IMR-90 (cell line): ENCODE results near the gene FAF2. TPM values are rescaled to one million over a fixed set of nuclear protein-coding genes. Genes with fewer than 3 reads are reported as not detected.

ENCODE experiments used
- ATAC-seq: fragments of 200-7000 bp; cut with Tn5 transposase; 2 replicates; pipeline ENCODE4 v1.9.1; 2020; ENCODE audit warnings: low read depth, mild to moderate bottlenecking, moderate library complexity
- BruUV-seq: library from RNA; stranded (reverse); fragments of 400-500 nt; replicated peaks from 2 replicates; lab custom pipeline; 2021; lab: Mats Ljungman, UMichigan
- CTCF ChIA-PET: fragments of 300-600 bp; formaldehyde crosslinking; extraction: SDS; loops from one replicate; lab custom pipeline; 2021; ENCODE audit warnings: antibody characterized with exemption; lab: Yijun Ruan, JAX
- POLR2A ChIA-PET: fragments of 300-600 bp; sonication (Branson Sonifier 250); formaldehyde crosslinking; loops from one replicate; lab custom pipeline; 2022; ENCODE audit warnings: antibody characterized with exemption; ENCODE audit not compliant: unreplicated experiment; lab: Charles Lee
- DNase-seq: peaks from one replicate; pipeline ENCODE4 v3.0.0; 2013
- H2AFZ ChIP-seq: replicated peaks from 2 replicates; pipeline ENCODE3; 2013; ENCODE audit warnings: low read length, mild to moderate bottlenecking; ENCODE audit not compliant: poor library complexity
- H2AK5ac ChIP-seq: 2 replicates; pipeline ENCODE4 v1.6.1; 2013; ENCODE audit warnings: low read depth, low read length, inconsistent platforms
- H2AK9ac ChIP-seq: replicated peaks from 2 replicates; pipeline ENCODE3; 2013; ENCODE audit warnings: mild to moderate bottlenecking, low read depth, low read length, moderate library complexity; ENCODE audit not compliant: poor library complexity
- H2BK120ac ChIP-seq: 2 replicates; pipeline ENCODE4 v1.6.1; 2013; ENCODE audit warnings: low read depth, low read length, inconsistent platforms
- H2BK15ac ChIP-seq: 3 replicates; pipeline ENCODE4 v1.6.1; 2013; ENCODE audit warnings: low read depth, low read length, inconsistent platforms
- H2BK20ac ChIP-seq: 2 replicates; pipeline ENCODE4 v1.6.1; 2013; ENCODE audit warnings: low read depth, mild to moderate bottlenecking, inconsistent platforms, low read length, moderate library complexity
- H2BK5ac ChIP-seq: 2 replicates; pipeline ENCODE4 v1.6.1; 2013; ENCODE audit warnings: mild to moderate bottlenecking, low read depth, low read length, inconsistent platforms; ENCODE audit not compliant: poor library complexity, severe bottlenecking
- H3K14ac ChIP-seq: replicated peaks from 2 replicates; pipeline ENCODE4 v1.6.1; 2013; ENCODE audit warnings: low read depth, low read length, inconsistent platforms
- H3K18ac ChIP-seq: 2 replicates; pipeline ENCODE4 v1.6.1; 2013; ENCODE audit warnings: low read depth, low read length, control low read depth
- H3K23ac ChIP-seq: 2 replicates; pipeline ENCODE4 v1.6.1; 2013; ENCODE audit warnings: low read depth, low read length, inconsistent platforms
- H3K27ac ChIP-seq: 2 replicates; pipeline ENCODE4 v1.5.1; 2013; ENCODE audit warnings: mild to moderate bottlenecking, control low read depth, low read length; ENCODE audit not compliant: insufficient read depth
- H3K27me3 ChIP-seq: 2 replicates; pipeline ENCODE4 v1.6.1; 2013; ENCODE audit warnings: low read length; ENCODE audit not compliant: control insufficient read depth, insufficient read depth
- H3K36me3 ChIP-seq: 2 replicates; pipeline ENCODE4 v1.6.1; 2013; ENCODE audit warnings: low read length, mixed read lengths; ENCODE audit not compliant: control insufficient read depth, insufficient read depth
- H3K4ac ChIP-seq: 2 replicates; pipeline ENCODE4 v1.6.1; 2013; ENCODE audit warnings: low read depth, low read length, inconsistent platforms
- H3K4me1 ChIP-seq: 2 replicates; pipeline ENCODE4 v1.6.1; 2013; ENCODE audit warnings: low read length, mixed read lengths; ENCODE audit not compliant: control insufficient read depth, insufficient read depth
- H3K4me2 ChIP-seq: 2 replicates; pipeline ENCODE4 v1.6.1; 2013; ENCODE audit warnings: low read depth, mild to moderate bottlenecking, control low read depth, low read length, moderate library complexity
- H3K4me3 ChIP-seq: 2 replicates; pipeline ENCODE4 v1.5.1; 2013; ENCODE audit warnings: low read depth, mild to moderate bottlenecking, control low read depth, low read length, moderate library complexity; ENCODE audit not compliant: insufficient read depth
- H3K56ac ChIP-seq: 2 replicates; pipeline ENCODE4 v1.6.1; 2013; ENCODE audit warnings: low read length, inconsistent platforms; ENCODE audit not compliant: insufficient read depth; ENCODE audit errors: extremely low read depth
- H3K79me1 ChIP-seq, 2 experiments: 2 replicates each; pipeline ENCODE4 v1.6.1; 2013; ENCODE audit warnings: low read length in 2 of 2, inconsistent platforms in 1 of 2, low read depth in 1 of 2
- H3K9ac ChIP-seq: 2 replicates; pipeline ENCODE4 v1.6.1; 2013; ENCODE audit warnings: low read depth, low read length, control low read depth
- H3K9me1 ChIP-seq: 2 replicates; pipeline ENCODE4 v1.6.1; 2013; ENCODE audit warnings: low read length, inconsistent platforms; ENCODE audit not compliant: insufficient read depth
- H3K9me3 ChIP-seq: 2 replicates; pipeline ENCODE4 v1.6.1; 2013; ENCODE audit warnings: low read length; ENCODE audit not compliant: control insufficient read depth, insufficient read depth
- H4K20me1 ChIP-seq: 2 replicates; pipeline ENCODE4 v1.6.1; 2013; ENCODE audit warnings: low read length, inconsistent platforms; ENCODE audit not compliant: insufficient read depth
- H4K5ac ChIP-seq: 2 replicates; pipeline ENCODE4 v1.6.1; 2013; ENCODE audit warnings: mild to moderate bottlenecking, low read depth, low read length, control low read depth
- H4K8ac ChIP-seq, 2 experiments: 2 replicates each; pipeline ENCODE4 v1.6.1; 2013; ENCODE audit warnings: low read depth in 2 of 2, low read length in 2 of 2, control low read depth in 1 of 2, inconsistent platforms in 1 of 2
- H4K91ac ChIP-seq: 2 replicates; pipeline ENCODE4 v1.6.1; 2013; ENCODE audit warnings: low read depth, low read length, inconsistent platforms; ENCODE audit not compliant: insufficient read depth
- BHLHE40 ChIP-seq: fragments of 150-350 bp; IDR thresholded peaks from 2 replicates; pipeline ENCODE4 v1.6.1; 2016; ENCODE audit warnings: mild to moderate bottlenecking, low read depth, low read length
- CEBPB ChIP-seq: IDR thresholded peaks from 2 replicates; pipeline ENCODE4 v1.6.1; 2012; ENCODE audit warnings: low read depth, low read length, improper control_type of control experiment
- CTCF ChIP-seq: conservative IDR thresholded peaks from 2 replicates; pipeline ENCODE4 v1.5.1; 2012; ENCODE audit warnings: mild to moderate bottlenecking, low read depth, low read length, improper control_type of control experiment
- FOS ChIP-seq: fragments of 150-350 bp; IDR thresholded peaks from 2 replicates; pipeline ENCODE4 v1.6.1; 2016; ENCODE audit warnings: low read depth, low read length
- MAFK ChIP-seq: IDR thresholded peaks from 2 replicates; pipeline ENCODE4 v1.6.1; 2012; ENCODE audit warnings: low read depth, low read length, improper control_type of control experiment
- MAZ ChIP-seq: IDR thresholded peaks from 2 replicates; pipeline ENCODE4 v1.6.1; 2012; ENCODE audit warnings: low read depth, mild to moderate bottlenecking, low read length, improper control_type of control experiment, moderate library complexity, borderline replicate concordance
- MXI1 ChIP-seq: IDR thresholded peaks from 2 replicates; pipeline ENCODE4 v1.6.1; 2012; ENCODE audit warnings: low read depth, mild to moderate bottlenecking, low read length, moderate library complexity, borderline replicate concordance
- NFE2L2 ChIP-seq: fragments of 150-350 bp; IDR thresholded peaks from 2 replicates; pipeline ENCODE4 v1.6.1; 2016; ENCODE audit warnings: low read depth, mild to moderate bottlenecking, low read length
- POLR2A ChIP-seq: IDR thresholded peaks from 2 replicates; pipeline ENCODE4 v1.6.1; 2012; ENCODE audit warnings: mild to moderate bottlenecking, low read depth, low read length
- RAD21 ChIP-seq: IDR thresholded peaks from 2 replicates; pipeline ENCODE4 v1.6.1; 2012; ENCODE audit warnings: low read length, improper control_type of control experiment
- RCOR1 ChIP-seq: IDR thresholded peaks from 2 replicates; pipeline ENCODE4 v1.6.1; 2012; ENCODE audit warnings: mild to moderate bottlenecking, low read length, improper control_type of control experiment; ENCODE audit not compliant: insufficient replicate concordance
- RFX5 ChIP-seq: IDR thresholded peaks from 2 replicates; pipeline ENCODE4 v1.8.0; 2012; ENCODE audit warnings: low read depth, mild to moderate bottlenecking, low read length, moderate library complexity
- SMC3 ChIP-seq: fragments of 150-350 bp; IDR thresholded peaks from 2 replicates; pipeline ENCODE4 v1.6.1; 2016; ENCODE audit warnings: low read depth, mild to moderate bottlenecking, antibody characterized with exemption, low read length, moderate library complexity
- WGBS, 2 experiments: methylation state at CpG; one replicate each; pipeline versions ENCODE4 v1.1.5 to v1.1.7; 2013; ENCODE audit warnings: missing lambda C conversion rate in 2 of 2; ENCODE audit not compliant: insufficient read length in 1 of 2; ENCODE audit errors: extremely low coverage in 2 of 2; 5-methylcytosine and 5-hydroxymethylcytosine counted together
- dilution Hi-C: fragments of 300-500 bp; cut with HindIII; formaldehyde crosslinking; loops from one replicate; pipeline ENCODE4 v1.14.3; 2018; ENCODE audit warnings: low sequenced_read_pairs; ENCODE audit not compliant: unreplicated experiment
- in situ Hi-C: fragments of 300-500 bp; cut with MboI; formaldehyde crosslinking; loops from 3 replicates; pipeline ENCODE4 v1.14.3; 2019; ENCODE audit warnings: low sequenced_read_pairs, inconsistent platforms, mixed read lengths
- intact Hi-C: fragments of 100-400 bp; cut with micrococcal nuclease; formaldehyde crosslinking; loops from 2 replicates; pipeline ENCODE4 v1.10.0; 2022
- polyA plus RNA-seq, 3 experiments: library from polyadenylated mRNA; depleted of rRNA; stranded (reverse); fragments of >200 nt; gene quantifications; 2 replicates each; pipeline ENCODE4 v1.2.3, GENCODE V29; 2012; ENCODE audit warnings: low replicate concordance in 1 of 3
- total RNA-seq: library from RNA; depleted of rRNA; stranded (reverse); fragments of >200 nt; gene quantifications from 2 replicates; pipeline ENCODE4 v1.2.3, GENCODE V29; 2012
- TF ChIP-seq, protein P1 (sequence below): fragments of 150-350 bp; IDR thresholded peaks from 2 replicates; pipeline ENCODE4 v1.6.1; 2016; ENCODE audit warnings: low read depth, mild to moderate bottlenecking, low read length, moderate library complexity, borderline replicate concordance
- TF ChIP-seq, protein P2 (sequence below): fragments of 150-350 bp; IDR thresholded peaks from 2 replicates; pipeline ENCODE4 v1.6.1; 2017; ENCODE audit warnings: mild to moderate bottlenecking, antibody characterized with exemption, low read length, low read depth

FAF2 gene
- total and polyA plus RNA-seq, 2 of the 4 experiments (the other 2 are of a cell fraction) = 32.9 to 47.0 TPM

- WGBS, 2 experiments = 64% methylated on average over 8 of the region's 16 CpGs; no CpG with 5 or more reads in 1 of the 2 experiments
- no peak for TF ChIP-seq NFE2L2
- no peak for TF ChIP-seq MXI1
- TF ChIP-seq, protein P1, sequence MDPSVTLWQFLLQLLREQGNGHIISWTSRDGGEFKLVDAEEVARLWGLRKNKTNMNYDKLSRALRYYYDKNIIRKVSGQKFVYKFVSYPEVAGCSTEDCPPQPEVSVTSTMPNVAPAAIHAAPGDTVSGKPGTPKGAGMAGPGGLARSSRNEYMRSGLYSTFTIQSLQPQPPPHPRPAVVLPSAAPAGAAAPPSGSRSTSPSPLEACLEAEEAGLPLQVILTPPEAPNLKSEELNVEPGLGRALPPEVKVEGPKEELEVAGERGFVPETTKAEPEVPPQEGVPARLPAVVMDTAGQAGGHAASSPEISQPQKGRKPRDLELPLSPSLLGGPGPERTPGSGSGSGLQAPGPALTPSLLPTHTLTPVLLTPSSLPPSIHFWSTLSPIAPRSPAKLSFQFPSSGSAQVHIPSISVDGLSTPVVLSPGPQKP = no peak
- TF ChIP-seq MAZ = no peak
- no peak for TF ChIP-seq RCOR1
- TF ChIP-seq, protein P2, sequence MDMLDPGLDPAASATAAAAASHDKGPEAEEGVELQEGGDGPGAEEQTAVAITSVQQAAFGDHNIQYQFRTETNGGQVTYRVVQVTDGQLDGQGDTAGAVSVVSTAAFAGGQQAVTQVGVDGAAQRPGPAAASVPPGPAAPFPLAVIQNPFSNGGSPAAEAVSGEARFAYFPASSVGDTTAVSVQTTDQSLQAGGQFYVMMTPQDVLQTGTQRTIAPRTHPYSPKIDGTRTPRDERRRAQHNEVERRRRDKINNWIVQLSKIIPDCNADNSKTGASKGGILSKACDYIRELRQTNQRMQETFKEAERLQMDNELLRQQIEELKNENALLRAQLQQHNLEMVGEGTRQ = no peak
- TF ChIP-seq RAD21 = no peak
- TF ChIP-seq BHLHE40 = no peak
- TF ChIP-seq CEBPB = no peak
- TF ChIP-seq POLR2A = no peak
- no peak for TF ChIP-seq CTCF
- TF ChIP-seq MAFK = no peak
- TF ChIP-seq RFX5 = no peak
- no peak for TF ChIP-seq FOS
- TF ChIP-seq SMC3 = no peak
Observed at GRCh38 chr5:176519810-176520720, 71.9 kb downstream of the FAF2 start.

More at GRCh38 chr5:176519810-176520720, 71.9 kb downstream of the FAF2 start:
- Histone ChIP-seq H2AK9ac (no peak overlapping the region), H4K5ac (no peak overlapping the region), H3K9me1 (no peaks in the 10 kb centered on the region), H4K91ac (no peak overlapping the region), H3K79me1 (no peaks in the 10 kb centered on the region), H3K23ac (no peak overlapping the region), H3K18ac (no peak overlapping the region), H3K14ac (no peak overlapping the region), H3K9me3 (no peaks in the 10 kb centered on the region), H2AK5ac (no peak overlapping the region), H2BK120ac (no peak overlapping the region), H3K27ac (no peak overlapping the region), H2AFZ (peak overlapping the region; percentile 18), H4K20me1 (no peaks in the 10 kb centered on the region), H3K4me3 (no peak overlapping the region), H3K36me3 (no peaks in the 10 kb centered on the region), H4K8ac (no peak overlapping the region), H3K56ac (no peak overlapping the region), H3K4me1 (no peaks in the 10 kb centered on the region), H3K4ac (no peak overlapping the region), H2BK5ac (no peak overlapping the region), H3K4me2 (no peak overlapping the region), H2BK15ac (no peak overlapping the region), H3K9ac (no peak overlapping the region), H2BK20ac (no peak overlapping the region), H3K27me3 (no peaks in the 10 kb centered on the region)
- BruUV-seq = no TSS peak
- dilution Hi-C loops (no loop called here), in situ Hi-C loops (no loop called here), intact Hi-C loops (no loop called here)
- DNase-seq = no peak
- CTCF ChIA-PET = no interaction called here
- ATAC-seq = no peak
- POLR2A ChIA-PET = interaction anchor here (0.6 kb wide), 1 partner anchor 420 kb away, joined by 5 read pairs; no protein-coding TSS in a partner anchor
